Measurements from ENCODE around the gene ABHD14A. TPM values are rescaled to one million over a fixed set of nuclear protein-coding genes. Genes with fewer than 3 reads are reported as not detected.

Gene ABHD14A
- total and polyA plus RNA-seq, 7 donors = 11.2 to 40.6 (median 22.9) TPM

DNA sequence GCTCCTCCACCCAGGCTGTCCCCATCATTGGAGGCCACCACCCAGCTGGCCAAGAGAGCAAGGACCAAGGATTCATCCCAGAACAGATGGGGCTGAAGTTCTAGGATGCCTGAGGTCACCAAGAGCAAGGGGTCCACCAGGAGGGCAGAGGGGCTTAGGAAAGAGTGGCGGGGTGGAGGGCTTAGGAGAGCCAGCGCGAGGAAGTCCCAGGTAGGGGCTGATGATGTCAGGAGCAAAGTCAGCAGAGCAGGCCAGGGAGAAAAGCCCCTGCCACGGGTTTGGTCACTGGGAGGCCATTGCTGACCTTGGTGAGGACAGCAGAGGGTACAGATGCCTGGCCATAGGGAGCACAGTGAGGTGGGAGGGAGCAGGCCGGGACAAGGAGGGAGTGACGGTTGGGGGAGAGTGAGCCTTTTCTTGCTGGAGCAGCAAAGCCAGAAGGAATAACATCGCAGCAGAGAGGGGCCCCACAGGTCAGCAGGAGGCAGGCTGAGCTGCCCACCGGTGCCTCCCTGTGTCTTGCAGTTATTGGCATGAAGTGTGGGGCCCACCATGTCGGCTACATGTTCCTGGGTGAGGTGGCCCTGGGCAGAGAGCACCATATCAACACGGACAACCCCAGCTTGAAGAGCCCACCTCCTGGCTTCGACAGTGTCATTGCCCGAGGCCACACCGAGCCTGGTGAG, 27.5 kb upstream of the ABHD14A start:
- WGBS, 3 donors = 69 to 79% (median 74%) methylated on average over 10 to 13 of the region's 13 CpGs
- ATAC-seq = no peak
- no peaks in the 10 kb centered on the region for H3K9me3 ChIP-seq
- intact Hi-C loops (cut with DNase I) = no loop called here
- H3K27me3 ChIP-seq (ENCODE audit: insufficient read depth in 3 of 3, low read length in 2 of 3) = no peaks in the 10 kb centered on the region
- TF ChIP-seq, protein P1, sequence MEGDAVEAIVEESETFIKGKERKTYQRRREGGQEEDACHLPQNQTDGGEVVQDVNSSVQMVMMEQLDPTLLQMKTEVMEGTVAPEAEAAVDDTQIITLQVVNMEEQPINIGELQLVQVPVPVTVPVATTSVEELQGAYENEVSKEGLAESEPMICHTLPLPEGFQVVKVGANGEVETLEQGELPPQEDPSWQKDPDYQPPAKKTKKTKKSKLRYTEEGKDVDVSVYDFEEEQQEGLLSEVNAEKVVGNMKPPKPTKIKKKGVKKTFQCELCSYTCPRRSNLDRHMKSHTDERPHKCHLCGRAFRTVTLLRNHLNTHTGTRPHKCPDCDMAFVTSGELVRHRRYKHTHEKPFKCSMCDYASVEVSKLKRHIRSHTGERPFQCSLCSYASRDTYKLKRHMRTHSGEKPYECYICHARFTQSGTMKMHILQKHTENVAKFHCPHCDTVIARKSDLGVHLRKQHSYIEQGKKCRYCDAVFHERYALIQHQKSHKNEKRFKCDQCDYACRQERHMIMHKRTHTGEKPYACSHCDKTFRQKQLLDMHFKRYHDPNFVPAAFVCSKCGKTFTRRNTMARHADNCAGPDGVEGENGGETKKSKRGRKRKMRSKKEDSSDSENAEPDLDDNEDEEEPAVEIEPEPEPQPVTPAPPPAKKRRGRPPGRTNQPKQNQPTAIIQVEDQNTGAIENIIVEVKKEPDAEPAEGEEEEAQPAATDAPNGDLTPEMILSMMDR (IDR thresholded peaks at IDR 0.05) = no peak
- H3K4me1 ChIP-seq = peaks cover 9% of the 10 kb centered on the region
- H3K4me3 ChIP-seq = no peak overlapping the region
- H3K27ac ChIP-seq = no peak overlapping the region
- H3K36me3 ChIP-seq (ENCODE audit: insufficient read depth in 1 of 2, low read depth in 1 of 2) = peaks cover 0 to 56% of the 10 kb centered on the region in 2 donors
- DNase-seq = no peak

DNA sequence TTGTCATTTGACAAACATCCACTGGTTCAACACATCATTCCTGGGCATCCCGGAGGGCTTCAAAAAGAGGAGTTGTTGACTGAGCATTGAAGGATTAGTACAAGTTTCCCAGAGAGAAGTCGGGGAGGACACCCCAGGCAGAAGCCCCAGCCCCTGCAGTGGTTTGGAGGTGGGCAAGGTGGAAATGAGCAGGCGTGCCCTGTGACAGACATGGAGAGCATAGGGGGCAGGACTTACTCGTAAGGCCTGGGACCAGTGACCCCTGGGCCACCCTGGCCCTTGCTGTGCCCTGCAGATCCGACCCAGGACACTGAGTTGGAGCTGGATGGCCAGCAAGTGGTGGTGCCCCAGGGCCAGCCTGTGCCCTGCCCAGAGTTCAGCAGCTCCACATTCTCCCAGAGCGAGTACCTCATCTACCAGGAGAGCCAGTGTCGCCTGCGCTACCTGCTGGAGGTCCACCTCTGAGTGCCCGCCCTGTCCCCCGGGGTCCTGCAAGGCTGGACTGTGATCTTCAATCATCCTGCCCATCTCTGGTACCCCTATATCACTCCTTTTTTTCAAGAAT, 26.8 kb upstream of the ABHD14A start:
- intact Hi-C loops (cut with DNase I) = no loop called here
- Histone ChIP-seq H3K36me3 (ENCODE audit: insufficient read depth in 1 of 2, low read depth in 1 of 2) (peaks cover 0 to 56% of the 10 kb centered on the region in 2 donors), H3K9me3 (no peaks in the 10 kb centered on the region), H3K4me1 (peaks cover 4% of the 10 kb centered on the region), H3K4me3 (no peak overlapping the region), H3K27me3 (ENCODE audit: insufficient read depth in 3 of 3, low read length in 2 of 3) (no peaks in the 10 kb centered on the region), H3K27ac (no peak overlapping the region)
- ATAC-seq (no peak), DNase-seq (no peak)
- TF ChIP-seq, protein P1 (IDR thresholded peaks at IDR 0.05) = no peak
- WGBS, 3 donors = 89 to 95% (median 89%) methylated on average over 10 of the region's 10 CpGs

DNA sequence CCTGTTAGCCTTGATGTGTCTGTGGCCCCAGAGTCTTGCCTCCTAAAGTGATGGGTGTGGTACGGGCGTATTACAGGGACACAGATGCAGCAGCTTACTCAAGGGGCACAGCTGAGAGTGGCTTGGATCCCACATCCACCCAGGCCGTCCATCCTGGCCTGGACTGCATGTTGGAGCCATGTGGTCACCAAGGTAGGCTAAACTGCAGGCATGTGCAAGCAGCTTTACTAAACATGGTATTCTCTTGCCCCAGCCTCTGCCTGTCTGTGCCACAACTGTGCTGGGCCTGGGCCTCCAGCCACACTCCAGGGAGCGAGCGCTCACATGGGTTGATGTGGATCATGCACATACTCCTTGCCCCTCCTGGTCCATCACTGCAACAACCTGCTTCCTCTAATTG, 25.7 kb upstream of the ABHD14A start:
- Histone ChIP-seq H3K27me3 (ENCODE audit: insufficient read depth in 3 of 3, low read length in 2 of 3) (no peaks in the 10 kb centered on the region), H3K36me3 (ENCODE audit: insufficient read depth in 1 of 2, low read depth in 1 of 2) (peaks cover 0 to 55% of the 10 kb centered on the region in 2 donors), H3K4me3 (no peak overlapping the region), H3K4me1 (no peaks in the 10 kb centered on the region), H3K9me3 (no peaks in the 10 kb centered on the region), H3K27ac (no peak overlapping the region)
- peak in 1 of 2 donors; percentile 35 for DNase-seq
- intact Hi-C loops (cut with DNase I) = no loop called here
- TF ChIP-seq, protein P1 (IDR thresholded peaks at IDR 0.05) = no peak
- WGBS, 3 donors = 77 to 92% (median 90%) methylated on average over 5 of the region's 5 CpGs
- no peak for ATAC-seq

DNA sequence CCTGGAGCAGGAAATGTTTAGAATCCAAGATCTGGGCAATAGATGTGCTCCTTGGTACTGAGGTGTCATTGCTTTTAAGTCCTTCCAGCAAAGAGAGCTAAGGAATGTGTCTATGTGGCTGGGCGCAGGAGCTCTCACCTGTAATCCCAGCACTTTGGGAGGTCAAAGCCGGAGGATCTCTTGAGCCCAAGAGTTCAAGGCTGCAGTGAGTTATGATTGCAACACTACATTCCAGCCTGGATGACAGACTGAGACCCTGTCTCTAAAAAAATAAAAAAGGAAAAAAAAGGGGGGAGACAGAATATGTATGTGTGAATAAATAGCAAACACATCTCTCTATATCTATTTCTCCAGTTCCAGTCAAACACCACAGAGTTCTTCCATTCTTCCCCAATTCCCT, 24.0 kb upstream of the ABHD14A start:
- intact Hi-C loops (cut with DNase I) = no loop called here
- TF ChIP-seq, protein P1 (IDR thresholded peaks at IDR 0.05) = no peak
- 90 to 98% (median 92%) methylated on average over 2 of the region's 2 CpGs for WGBS, 3 donors
- ATAC-seq = no peak
- Histone ChIP-seq H3K27me3 (ENCODE audit: insufficient read depth in 3 of 3, low read length in 2 of 3) (no peaks in the 10 kb centered on the region), H3K4me3 (no peak overlapping the region), H3K9me3 (no peaks in the 10 kb centered on the region), H3K27ac (no peak overlapping the region), H3K36me3 (ENCODE audit: insufficient read depth in 1 of 2, low read depth in 1 of 2) (peaks cover 0 to 38% of the 10 kb centered on the region in 2 donors), H3K4me1 (peaks cover 7% of the 10 kb centered on the region)
- no peak for DNase-seq

All from psoas muscle (tissue), 8 donors.